Right lobe of liver (tissue), 6 donors: ENCODE data around the gene ANKEF1. TPM values are rescaled to one million over a fixed set of nuclear protein-coding genes. Genes with fewer than 3 reads are reported as not detected.

Experiments
- ATAC-seq, 4 donors: fragments of 200-7000 bp; cut with Tn5 transposase; one replicate each; pipeline ENCODE4 v1.9.1; 2020; ENCODE audit warnings: mild to moderate bottlenecking in 4 of 4, moderate library complexity in 4 of 4
- DNase-seq, 3 donors: peaks; one replicate each; pipeline ENCODE4 v3.0.0-alpha.2; 2020
- H3K27ac ChIP-seq, 3 donors: fragments of 200-600 bp; one replicate each; pipeline ENCODE4 v1.8.0; 2022
- H3K27me3 ChIP-seq, 2 donors: fragments of 200-600 bp; one replicate each; pipeline ENCODE4 v1.8.0; 2022
- H3K36me3 ChIP-seq, 4 donors: fragments of 200-600 bp; sonication (generic) in 1 of 4; one replicate each; pipeline versions ENCODE4 v1.5.1 to v1.8.0; 2017 to 2022; ENCODE audit warnings: control low read depth in 1 of 4
- H3K4me1 ChIP-seq, 4 donors: fragments of 200-600 bp; sonication (generic) in 1 of 4; one replicate each; pipeline versions ENCODE4 v1.5.1 to v1.8.0; 2017 to 2022; ENCODE audit warnings: control low read depth in 1 of 4
- H3K4me3 ChIP-seq, 3 donors: fragments of 200-600 bp; one replicate each; pipeline ENCODE4 v1.8.0; 2022
- H3K9me3 ChIP-seq, 4 donors: fragments of 200-600 bp; sonication (generic) in 1 of 4; one replicate each; pipeline versions ENCODE4 v1.5.1 to v1.8.0; 2017 to 2022; ENCODE audit warnings: control low read depth in 1 of 4
- POLR2A ChIP-seq: fragments of 450-650 bp; IDR thresholded peaks from one replicate; pipeline ENCODE4 v1.6.1; 2017; ENCODE audit warnings: antibody characterized with exemption, mild to moderate bottlenecking
- WGBS: methylation state at CpG from one replicate; pipeline ENCODE4 v1.1.6; 2018; ENCODE audit warnings: low coverage, low lambda C conversion rate; ENCODE audit not compliant: insufficient coverage; ENCODE audit errors: missing lambda C conversion rate; 5-methylcytosine and 5-hydroxymethylcytosine counted together
- intact Hi-C, 2 donors: fragments of 100-400 bp; cut with DNase I; formaldehyde crosslinking; loops; one replicate each; pipeline versions ENCODE4 v1.11.2 to v1.14.1; 2022
- total RNA-seq, 6 experiments: library from RNA; depleted of rRNA in 2 of 6; stranded (reverse); fragments of >200 nt in 2 of 6; fragmentation: NEBNext Ultra II Directional in 3 of 6; extraction: Animal tissue kit (Norgen Biotek cat#: 25700) in 3 of 6; gene quantifications; one replicate each; pipeline versions ENCODE4 v1.1.0 to v1.2.4, GENCODE V29; 2016 to 2023
- TF ChIP-seq, protein P1 (sequence below), 4 donors: fragments of 200-600 bp in 3 of 4; fragments of 450-650 bp in 1 of 4; IDR thresholded peaks; one replicate each; pipeline versions ENCODE4 v1.5.1 to v1.8.0; 2016 to 2022; ENCODE audit warnings: antibody characterized with exemption in 4 of 4, mild to moderate bottlenecking in 2 of 4
- donor health status: DM: no; HTN: yes; CAD: no.
- donor health status: DM: no; HTN: no; CAD: no.
- donor health status: DM: no; HTN: no; CAD: no.
- donor health status: DM: no; HTN: yes; CAD: no.
- donor health status: DM: no; HTN: yes; CAD: no.

ANKEF1 gene
- total RNA-seq, 6 experiments from 2014 or later, result 3.9 to 9.2 (median 5.1) TPM

DNA sequence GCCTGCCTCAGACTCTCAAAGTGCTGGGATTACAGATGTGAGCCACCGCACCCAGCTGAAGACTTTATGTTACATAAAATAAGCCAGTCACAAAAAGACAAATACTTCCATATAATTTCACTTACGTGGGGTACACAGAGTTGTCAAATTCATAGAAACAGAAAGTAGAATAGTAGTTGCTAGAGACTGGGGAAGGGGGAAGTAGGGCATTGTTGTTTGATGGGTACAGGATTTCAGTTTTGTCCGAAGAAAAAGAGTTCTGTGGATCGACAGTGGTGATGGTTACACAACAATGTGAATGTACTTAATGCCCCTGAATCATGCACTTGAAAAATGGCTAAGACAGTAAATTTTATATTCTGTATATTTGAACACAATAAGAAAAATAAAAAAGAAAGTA, 41.6 kb upstream of the ANKEF1 start:
- ATAC-seq (peak in 1 of 4 donors; percentile 56), DNase-seq (no peak)
- Histone ChIP-seq H3K36me3 (no peaks in the 10 kb centered on the region), H3K27ac (no peak overlapping the region), H3K27me3 (no peaks in the 10 kb centered on the region), H3K4me1 (no peaks in the 10 kb centered on the region), H3K4me3 (no peak overlapping the region), H3K9me3 (no peaks in the 10 kb centered on the region)
- WGBS, result 65% methylated on average over 4 of the region's 4 CpGs
- intact Hi-C loops, result no loop called here
- TF ChIP-seq POLR2A, result no peak
- TF ChIP-seq, protein P1, sequence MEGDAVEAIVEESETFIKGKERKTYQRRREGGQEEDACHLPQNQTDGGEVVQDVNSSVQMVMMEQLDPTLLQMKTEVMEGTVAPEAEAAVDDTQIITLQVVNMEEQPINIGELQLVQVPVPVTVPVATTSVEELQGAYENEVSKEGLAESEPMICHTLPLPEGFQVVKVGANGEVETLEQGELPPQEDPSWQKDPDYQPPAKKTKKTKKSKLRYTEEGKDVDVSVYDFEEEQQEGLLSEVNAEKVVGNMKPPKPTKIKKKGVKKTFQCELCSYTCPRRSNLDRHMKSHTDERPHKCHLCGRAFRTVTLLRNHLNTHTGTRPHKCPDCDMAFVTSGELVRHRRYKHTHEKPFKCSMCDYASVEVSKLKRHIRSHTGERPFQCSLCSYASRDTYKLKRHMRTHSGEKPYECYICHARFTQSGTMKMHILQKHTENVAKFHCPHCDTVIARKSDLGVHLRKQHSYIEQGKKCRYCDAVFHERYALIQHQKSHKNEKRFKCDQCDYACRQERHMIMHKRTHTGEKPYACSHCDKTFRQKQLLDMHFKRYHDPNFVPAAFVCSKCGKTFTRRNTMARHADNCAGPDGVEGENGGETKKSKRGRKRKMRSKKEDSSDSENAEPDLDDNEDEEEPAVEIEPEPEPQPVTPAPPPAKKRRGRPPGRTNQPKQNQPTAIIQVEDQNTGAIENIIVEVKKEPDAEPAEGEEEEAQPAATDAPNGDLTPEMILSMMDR (IDR thresholded peaks at IDR 0.05), result no peak

DNA sequence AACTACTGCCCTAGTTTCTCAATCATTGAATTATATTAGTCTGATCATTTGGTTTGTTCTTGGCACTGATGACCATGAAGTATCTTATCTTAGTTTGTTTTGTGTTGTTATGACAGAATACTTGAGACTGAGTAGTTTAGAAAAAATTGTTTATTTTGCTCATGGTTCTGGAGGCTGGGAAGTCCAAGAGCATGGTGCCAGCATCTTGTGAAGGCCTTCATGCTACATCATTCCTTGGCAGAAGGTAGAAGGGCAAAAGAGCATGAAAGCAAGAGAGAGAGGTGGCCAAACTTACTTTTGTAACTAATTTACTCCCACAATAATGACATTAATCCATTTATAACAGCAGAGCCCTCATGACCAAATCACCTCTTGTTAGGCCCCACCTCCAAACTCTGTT, 40.1 kb upstream of the ANKEF1 start:
- TF ChIP-seq, protein P1 (IDR thresholded peaks at IDR 0.05), result no peak
- no peak for TF ChIP-seq POLR2A
- ATAC-seq, result no peak
- no peaks in the 10 kb centered on the region for H3K4me1 ChIP-seq

DNA sequence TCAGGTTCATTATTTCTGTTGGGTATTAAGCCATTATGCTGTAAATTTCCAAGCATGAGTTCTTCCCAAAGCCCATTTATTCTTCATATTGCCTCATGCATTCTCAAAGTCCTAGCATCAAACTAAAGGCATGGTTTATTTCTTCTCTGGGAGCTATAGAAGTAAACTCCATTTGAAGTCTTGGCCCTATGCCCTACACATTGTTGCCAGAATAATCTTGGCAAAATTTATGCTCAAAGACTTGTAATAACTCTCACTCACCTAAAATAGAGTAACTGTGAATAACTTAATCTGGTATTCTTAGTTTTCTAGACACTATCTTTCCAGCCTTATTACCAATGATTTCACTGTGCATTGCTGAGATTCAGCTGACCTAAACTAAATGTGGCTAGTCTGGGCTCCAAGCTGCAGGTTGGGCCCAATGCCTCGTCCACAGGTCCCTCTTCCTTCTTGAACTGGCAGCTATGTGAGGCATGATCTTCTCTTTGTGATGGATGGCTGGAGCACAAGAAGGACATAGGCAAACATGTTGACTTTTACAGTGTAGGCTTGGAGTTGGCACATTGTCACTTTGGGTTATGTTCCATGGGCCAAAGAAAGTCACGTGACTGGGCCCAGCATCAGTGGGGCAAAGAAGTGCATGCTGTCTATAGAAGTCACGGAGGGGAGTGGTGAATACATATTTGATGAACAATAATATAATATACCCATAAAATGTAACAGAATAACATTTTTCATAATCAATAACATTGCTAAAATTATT, 39.1 kb upstream of the ANKEF1 start:
- Histone ChIP-seq H3K27ac (no peak overlapping the region), H3K36me3 (no peaks in the 10 kb centered on the region), H3K27me3 (no peaks in the 10 kb centered on the region), H3K9me3 (no peaks in the 10 kb centered on the region), H3K4me3 (no peak overlapping the region), H3K4me1 (no peaks in the 10 kb centered on the region)
- WGBS, result 60% methylated on average over 3 of the region's 3 CpGs
- TF ChIP-seq, protein P1 (IDR thresholded peaks at IDR 0.05), result no peak
- ATAC-seq (no peak), DNase-seq (no peak)
- intact Hi-C loops, result no loop called here

More for the DNA sequence above, 40.1 kb upstream of the ANKEF1 start:
- no peaks in the 10 kb centered on the region for H3K9me3 ChIP-seq
- intact Hi-C loops, result no loop called here
- no peaks in the 10 kb centered on the region for H3K27me3 ChIP-seq
- no peak overlapping the region for H3K27ac ChIP-seq
- no peak for DNase-seq
- H3K36me3 ChIP-seq, result no peaks in the 10 kb centered on the region
- H3K4me3 ChIP-seq, result no peak overlapping the region

DNA sequence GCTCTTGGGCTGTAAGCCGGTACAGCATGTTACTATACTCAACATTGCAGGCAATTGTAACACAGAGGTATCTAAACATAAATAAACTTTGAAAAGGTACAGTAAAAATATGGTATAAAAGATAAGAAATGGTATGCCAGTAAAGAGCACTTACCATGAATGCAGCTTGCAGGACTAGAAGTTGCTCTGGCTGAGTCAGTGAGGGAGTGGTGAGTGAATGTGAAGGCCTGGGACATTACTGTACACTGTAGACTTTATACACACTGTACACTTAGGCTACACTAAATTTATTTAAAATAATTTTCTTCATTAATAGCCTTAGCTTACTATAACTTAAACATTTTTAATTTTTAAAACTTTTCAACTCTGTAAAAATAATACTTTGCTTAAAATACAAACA, 37.8 kb upstream of the ANKEF1 start:
- intact Hi-C loops, result no loop called here
- ATAC-seq (no peak), DNase-seq (no peak)
- Histone ChIP-seq H3K27ac (no peak overlapping the region), H3K9me3 (no peaks in the 10 kb centered on the region), H3K27me3 (no peaks in the 10 kb centered on the region), H3K4me1 (no peaks in the 10 kb centered on the region), H3K4me3 (no peak overlapping the region), H3K36me3 (no peaks in the 10 kb centered on the region)
- TF ChIP-seq, protein P1 (IDR thresholded peaks at IDR 0.05), result no peak
- TF ChIP-seq POLR2A, result no peak
- WGBS, result 88% methylated on average over 1 of the region's 1 CpG
